K562 (cell line): ENCODE data around the gene ACADM. TPM values are rescaled to one million over a fixed set of nuclear protein-coding genes. Genes with fewer than 3 reads are reported as not detected.
A peak's percentile ranks its signal among the peaks of the same experiment; 100 is the strongest.

ENCODE experiments used
- ATAC-seq: fragments of 200-7000 bp; cut with Tn5 transposase; 3 replicates; pipeline ENCODE4 v1.9.1; 2020; ENCODE audit warnings: moderate library complexity
- BruUV-seq: library from RNA; stranded (reverse); fragments of 400-500 nt; replicated peaks from 2 replicates; lab custom pipeline; 2021; lab: Mats Ljungman, UMichigan
- CTCF ChIA-PET: fragments of 300-600 bp; formaldehyde crosslinking; extraction: SDS; loops from one replicate; lab custom pipeline; 2021; ENCODE audit warnings: low intra/inter-chr PET ratio; lab: Yijun Ruan, JAX
- POLR2A ChIA-PET: fragments of 300-600, 350-650 bp; sonication (Branson Sonifier 250); formaldehyde crosslinking; extraction: SDS; loops from one replicate; lab custom pipeline; 2021; ENCODE audit warnings: antibody characterized with exemption, inconsistent platforms; lab: Yijun Ruan, JAX
- DNase-seq, 4 experiments: peaks; one replicate each; pipeline versions ENCODE4 v3.0.0 to v3.0.0-alpha.2; 2011 to 2018; ENCODE audit warnings: low spot score in 3 of 4, mixed read lengths in 3 of 4; ENCODE audit errors: extremely low read depth in 1 of 4
- FAIRE-seq: peaks from 2 replicates; lab custom pipeline; 2011; peaks lifted over from hg19 to GRCh38; lab: Jason Lieb, UNC
- H2AFZ ChIP-seq: 2 replicates; pipeline ENCODE4 v1.6.0; 2011; ENCODE audit warnings: low read depth, low read length, control low read depth, inconsistent platforms
- H3K27ac ChIP-seq: fragments of 200-600 bp; 3 replicates; pipeline ENCODE4 v1.8.0; 2011; ENCODE audit warnings: low read depth, mild to moderate bottlenecking, control low read depth, inconsistent platforms, low read length, moderate library complexity, mixed read lengths; ENCODE audit errors: extremely low read depth
- H3K27me3 ChIP-seq, 2 experiments: fragments of 300-600 bp in 1 of 2; 2 replicates in 1 of 2; 3 replicates in 1 of 2; pipeline versions ENCODE4 v1.6.0 to v1.8.0; 2011; ENCODE audit warnings: inconsistent platforms in 2 of 2, low read length in 2 of 2, mild to moderate bottlenecking in 1 of 2, mixed read lengths in 1 of 2, moderate library complexity in 1 of 2; ENCODE audit not compliant: control insufficient read depth in 2 of 2, insufficient read depth in 2 of 2
- H3K36me3 ChIP-seq: fragments of 300-600 bp; 3 replicates; pipeline ENCODE4 v1.8.0; 2011; ENCODE audit warnings: mild to moderate bottlenecking, low read length, inconsistent platforms; ENCODE audit not compliant: control insufficient read depth, insufficient read depth
- H3K4me1 ChIP-seq, 2 experiments: fragments of 200-600 bp in 1 of 2; replicated peaks in 1 of 2; 2 replicates in 1 of 2; 3 replicates in 1 of 2; pipeline versions ENCODE4 v1.5.1 to v1.8.0; 2011; ENCODE audit warnings: inconsistent platforms in 2 of 2, low read length in 2 of 2, mild to moderate bottlenecking in 1 of 2, mixed read lengths in 1 of 2, moderate library complexity in 1 of 2; ENCODE audit not compliant: control insufficient read depth in 2 of 2, insufficient read depth in 2 of 2
- H3K4me2 ChIP-seq: 2 replicates; pipeline ENCODE4 v1.6.1; 2011; ENCODE audit warnings: low read length, control low read depth, inconsistent platforms, mixed read lengths; ENCODE audit not compliant: insufficient read depth
- H3K4me3 ChIP-seq: fragments of 200-600 bp; sonication (generic), shearing (Covaris generic); 2 replicates; pipeline ENCODE4 v1.5.1; 2016; ENCODE audit warnings: control low read depth, inconsistent platforms
- H3K79me2 ChIP-seq: fragments of 200-600 bp; 3 replicates; pipeline ENCODE4 v1.8.0; 2011; ENCODE audit warnings: low read length, inconsistent platforms; ENCODE audit not compliant: control insufficient read depth, insufficient read depth
- H3K9ac ChIP-seq, 2 experiments: 2 replicates each; pipeline versions ENCODE4 v1.6.0 to v1.6.1; 2011; ENCODE audit warnings: low read depth in 2 of 2, low read length in 2 of 2, control low read depth in 1 of 2, inconsistent platforms in 1 of 2, mild to moderate bottlenecking in 1 of 2, mixed read lengths in 1 of 2; ENCODE audit not compliant: insufficient read depth in 1 of 2
- H3K9me1 ChIP-seq: one replicate; pipeline ENCODE4 v1.6.0; 2011; ENCODE audit warnings: inconsistent platforms, mild to moderate bottlenecking, low read length, moderate library complexity; ENCODE audit not compliant: control insufficient read depth, insufficient read depth
- H3K9me3 ChIP-seq: replicated peaks from 2 replicates; pipeline ENCODE4 v1.5.1; 2011; ENCODE audit warnings: low read depth, low read length, inconsistent platforms; ENCODE audit not compliant: control insufficient read depth, insufficient read depth
- H4K20me1 ChIP-seq: replicated peaks from 2 replicates; pipeline ENCODE4 v1.6.1; 2011; ENCODE audit warnings: low read length, inconsistent platforms, mixed read lengths; ENCODE audit not compliant: control insufficient read depth, insufficient read depth
- DPF2 ChIP-seq: fragments of 450-650 bp; IDR thresholded peaks from 2 replicates; pipeline ENCODE4 v1.6.1; 2016
- HCFC1 ChIP-seq: IDR thresholded peaks from 2 replicates; pipeline ENCODE4 v1.6.1; 2012; ENCODE audit warnings: low read depth, low read length, improper control_type of control experiment
- HINFP ChIP-seq: fragments of 450-650 bp; conservative IDR thresholded peaks from 2 replicates; pipeline ENCODE4 v1.6.1; 2016; ENCODE audit warnings: missing genetic modification characterization, low read depth, mild to moderate bottlenecking, control low read depth, missing compliant biosample characterization
- NR2C1 ChIP-seq, 2 experiments: fragments of 450-650 bp; IDR thresholded peaks; 2 replicates each; pipeline ENCODE4 v1.6.1; 2017; ENCODE audit warnings: mild to moderate bottlenecking in 2 of 2, antibody characterized with exemption in 1 of 2, inconsistent platforms in 1 of 2, missing compliant biosample characterization in 1 of 2, missing genetic modification characterization in 1 of 2
- PHF8 ChIP-seq: fragments of 200-600 bp; sonication (generic); IDR thresholded peaks from 2 replicates; pipeline ENCODE4 v1.6.1; 2012; ENCODE audit warnings: mixed run types, mild to moderate bottlenecking, inconsistent platforms, low read length, moderate library complexity, borderline replicate concordance
- POLR2AphosphoS2 ChIP-seq: IDR thresholded peaks from 2 replicates; pipeline ENCODE4 v1.6.1; 2012; ENCODE audit warnings: low read length, improper control_type of control experiment
- TBP ChIP-seq: optimal IDR thresholded peaks from 2 replicates; pipeline ENCODE3; 2011; ENCODE audit warnings: low read depth, low read length, improper control_type of control experiment
- ZNF24 ChIP-seq: fragments of 450-650 bp; IDR thresholded peaks from 2 replicates; pipeline ENCODE4 v1.6.1; 2016
- ZNF830 ChIP-seq: fragments of 250-450 bp; sonication (Bioruptor Pico); IDR thresholded peaks from 2 replicates; pipeline ENCODE4 v1.5.0; 2021; ENCODE audit warnings: mild to moderate bottlenecking
- ZSCAN29 ChIP-seq: fragments of 450-650 bp; IDR thresholded peaks from 2 replicates; pipeline ENCODE4 v1.6.1; 2017
- WGBS: fragments of 100-300 bp; shearing (Covaris generic); methylation state at CpG from one replicate; pipeline ENCODE4 v1.1.6; 2016; ENCODE audit warnings: low coverage, mixed read lengths; ENCODE audit not compliant: insufficient coverage; ENCODE audit errors: missing lambda C conversion rate; 5-methylcytosine and 5-hydroxymethylcytosine counted together
- in situ Hi-C: fragments of 300-500 bp; cut with MboI; formaldehyde crosslinking; loops from 4 replicates; pipeline ENCODE4 v1.15.0; 2018; ENCODE audit warnings: inconsistent platforms, mixed read lengths
- intact Hi-C: fragments of 100-400 bp; cut with micrococcal nuclease; formaldehyde crosslinking; loops from 2 replicates; pipeline ENCODE4 v1.14.2; 2022
- polyA plus RNA-seq, 8 experiments: library from polyadenylated mRNA; depleted of rRNA in 4 of 8; stranded (reverse) in 5 of 8; unstranded in 3 of 8; fragments of >200 nt; fragmentation: Nextera tagmentation in 2 of 8; fragmentation: Illumina TruSeq in 1 of 8; extraction: Ambion mirVana in 2 of 8; extraction: Trizol in 1 of 8; gene quantifications; 2 replicates each; pipeline versions ENCODE4 v1.2.1 to v1.2.3, GENCODE V29; 2011 to 2014; ENCODE audit warnings: inconsistent platforms in 1 of 8, missing spikeins in 1 of 8
- total RNA-seq, 7 experiments: library from RNA; depleted of rRNA in 6 of 7; stranded (reverse); fragments of >200 nt in 6 of 7; fragmentation: Illumina TruSeq in 2 of 7; extraction: Trizol in 2 of 7; gene quantifications; 2 replicates each; pipeline versions ENCODE4 v1.2.1 to v1.2.3, GENCODE V29; 2011 to 2021; ENCODE audit warnings: low replicate concordance in 1 of 7
- TF ChIP-seq, protein P1 (sequence below), 2 experiments: fragments of 200-800 bp in 1 of 2; sonication (Bioruptor generic) in 1 of 2; sonication (generic) in 1 of 2; formaldehyde crosslinking in 1 of 2; IDR thresholded peaks in 1 of 2; conservative IDR thresholded peaks in 1 of 2; 2 replicates each; pipeline versions ENCODE4 v1.5.0 to v1.6.1; 2016 to 2020; ENCODE audit warnings: missing compliant biosample characterization in 1 of 2, missing genetic modification characterization in 1 of 2, missing genetic modification reagents in 1 of 2
- TF ChIP-seq, protein P2 (sequence below): fragments of 450-650 bp; IDR thresholded peaks from 2 replicates; pipeline ENCODE4 v1.7.1; 2018; ENCODE audit warnings: mild to moderate bottlenecking, low read depth; ENCODE audit not compliant: partially characterized antibody
- TF ChIP-seq, protein P3 (sequence below): sonication (generic); formaldehyde crosslinking; IDR thresholded peaks from 2 replicates; pipeline ENCODE4 v1.8.1; 2022; ENCODE audit warnings: missing genetic modification reagents

Gene ACADM
- total and polyA plus RNA-seq, 9 of the 15 experiments (the other 6 are each of a cell fraction or from before 2014, with no cell fraction given): 82.5 to 156 (median 123) TPM

DNA sequence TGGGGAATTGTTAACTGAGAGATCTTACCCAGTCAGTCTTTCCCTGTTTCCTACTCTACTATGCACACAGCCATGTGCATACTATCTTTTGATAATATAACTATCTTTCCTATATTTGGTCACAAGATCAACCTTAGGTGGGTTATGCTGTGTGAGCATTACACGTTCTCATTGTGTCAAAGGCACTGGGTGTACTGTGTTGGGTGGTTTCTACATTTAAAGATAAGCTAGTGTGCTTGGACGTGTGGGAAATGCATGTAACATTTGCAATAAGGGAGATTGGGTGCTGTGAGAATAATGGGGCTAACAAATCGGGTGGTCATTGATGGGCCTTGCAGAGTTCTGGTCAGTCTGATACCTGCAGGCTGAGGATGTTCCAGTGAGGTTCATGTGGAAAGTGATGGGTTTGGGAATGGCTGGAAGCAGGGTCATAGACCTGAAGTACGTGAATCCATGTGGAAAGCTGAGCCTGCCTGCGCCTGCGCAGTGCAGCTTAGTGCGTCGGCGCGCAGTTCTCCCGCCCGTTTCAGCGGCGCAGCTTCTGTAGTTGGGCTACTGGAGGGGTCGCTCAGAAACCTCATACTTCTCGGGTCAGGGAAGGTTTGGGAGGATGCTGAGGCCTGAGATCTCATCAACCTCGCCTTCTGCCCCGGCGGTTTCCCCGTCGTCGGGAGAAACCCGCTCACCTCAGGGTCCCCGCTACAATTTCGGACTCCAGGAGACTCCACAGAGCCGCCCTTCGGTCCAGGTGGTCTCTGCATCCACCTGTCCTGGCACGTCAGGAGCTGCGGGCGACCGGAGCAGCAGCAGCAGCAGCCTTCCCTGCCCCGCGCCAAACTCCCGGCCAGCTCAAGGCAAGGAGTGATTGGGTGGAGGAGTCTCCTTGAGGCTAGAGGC lies 72.1 kb downstream of the ACADM start, which contains the start of gene MSH4:
TSS of gene MSH4 (plus strand) at position 507 of the 897 bp plus-strand sequence. CDS start at position 611, 104 bp downstream.
- H4K20me1 ChIP-seq: peaks cover 28% of the 10 kb centered on the region
- H3K4me3 ChIP-seq: peak within 1 kb of the TSS; percentile 9; the same call in 1 of the 2 replicates
- H3K9me1 ChIP-seq: no peaks in the 10 kb centered on the region
- ChIA-PET CTCF (no interaction called here), POLR2A (interaction anchor here (0.6 to 3.9 kb wide), 9 partner anchors 8 to 722 kb away, joined by 3 to 32 read pairs (median 5); partner anchors contain the start of gene RABGGTB)
- DNase-seq (peak; percentile 30 to 82 (median 38)), ATAC-seq (peak; percentile 75), FAIRE-seq (peak; percentile 63)
- 3% methylated on average over 31 of the region's 34 CpGs for WGBS
- H3K9me3 ChIP-seq: no peaks in the 10 kb centered on the region
- H2AFZ ChIP-seq: no peak within 1 kb of the TSS
- peaks cover 29% of the 10 kb centered on the region for H3K79me2 ChIP-seq
- BruUV-seq: TSS peak; percentile 0
- peak within 1 kb of the TSS; percentile 74 for H3K4me2 ChIP-seq
- H3K27me3 ChIP-seq: no peaks in the 10 kb centered on the region
- H3K9ac ChIP-seq: peak within 1 kb of the TSS; percentile 12 to 90; a peak in 3 of 4 replicates
- 0 out of 3 replicates have a peak within 1 kb of the TSS, but pooled peaks have one; percentile 10 for H3K27ac ChIP-seq
- in situ Hi-C loops: no loop called here
- peaks cover 48% of the 10 kb centered on the region for H3K36me3 ChIP-seq
- intact Hi-C loops: no loop called here
- peaks cover 11% of the 10 kb centered on the region in 2 experiments; a peak in 4 of 5 replicates for H3K4me1 ChIP-seq
- TF ChIP-seq POLR2AphosphoS2 (peak; percentile 96), ZSCAN29 (no peak), HINFP (tag) (no peak), ZNF24 (no peak), NR2C1 (IDR thresholded peaks at IDR 0.05) (no peak), NR2C1 (tag; IDR thresholded peaks at IDR 0.05) (no peak), PHF8 (no peak; the same call in 1 of the 2 replicates), TBP (no peak), ZNF830 (peak; percentile 91), DPF2 (no peak), HCFC1 (no peak)
- TF ChIP-seq, protein P1, sequence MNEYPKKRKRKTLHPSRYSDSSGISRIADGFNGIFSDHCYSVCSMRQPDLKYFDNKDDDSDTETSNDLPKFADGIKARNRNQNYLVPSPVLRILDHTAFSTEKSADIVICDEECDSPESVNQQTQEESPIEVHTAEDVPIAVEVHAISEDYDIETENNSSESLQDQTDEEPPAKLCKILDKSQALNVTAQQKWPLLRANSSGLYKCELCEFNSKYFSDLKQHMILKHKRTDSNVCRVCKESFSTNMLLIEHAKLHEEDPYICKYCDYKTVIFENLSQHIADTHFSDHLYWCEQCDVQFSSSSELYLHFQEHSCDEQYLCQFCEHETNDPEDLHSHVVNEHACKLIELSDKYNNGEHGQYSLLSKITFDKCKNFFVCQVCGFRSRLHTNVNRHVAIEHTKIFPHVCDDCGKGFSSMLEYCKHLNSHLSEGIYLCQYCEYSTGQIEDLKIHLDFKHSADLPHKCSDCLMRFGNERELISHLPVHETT (CRISPR knock-in tag; conservative IDR thresholded peaks at IDR 0.05 in 1 of 2, IDR thresholded peaks at IDR 0.05 in 1 of 2): no peak; a peak in 1 of 4 replicates
- TF ChIP-seq, protein P2, sequence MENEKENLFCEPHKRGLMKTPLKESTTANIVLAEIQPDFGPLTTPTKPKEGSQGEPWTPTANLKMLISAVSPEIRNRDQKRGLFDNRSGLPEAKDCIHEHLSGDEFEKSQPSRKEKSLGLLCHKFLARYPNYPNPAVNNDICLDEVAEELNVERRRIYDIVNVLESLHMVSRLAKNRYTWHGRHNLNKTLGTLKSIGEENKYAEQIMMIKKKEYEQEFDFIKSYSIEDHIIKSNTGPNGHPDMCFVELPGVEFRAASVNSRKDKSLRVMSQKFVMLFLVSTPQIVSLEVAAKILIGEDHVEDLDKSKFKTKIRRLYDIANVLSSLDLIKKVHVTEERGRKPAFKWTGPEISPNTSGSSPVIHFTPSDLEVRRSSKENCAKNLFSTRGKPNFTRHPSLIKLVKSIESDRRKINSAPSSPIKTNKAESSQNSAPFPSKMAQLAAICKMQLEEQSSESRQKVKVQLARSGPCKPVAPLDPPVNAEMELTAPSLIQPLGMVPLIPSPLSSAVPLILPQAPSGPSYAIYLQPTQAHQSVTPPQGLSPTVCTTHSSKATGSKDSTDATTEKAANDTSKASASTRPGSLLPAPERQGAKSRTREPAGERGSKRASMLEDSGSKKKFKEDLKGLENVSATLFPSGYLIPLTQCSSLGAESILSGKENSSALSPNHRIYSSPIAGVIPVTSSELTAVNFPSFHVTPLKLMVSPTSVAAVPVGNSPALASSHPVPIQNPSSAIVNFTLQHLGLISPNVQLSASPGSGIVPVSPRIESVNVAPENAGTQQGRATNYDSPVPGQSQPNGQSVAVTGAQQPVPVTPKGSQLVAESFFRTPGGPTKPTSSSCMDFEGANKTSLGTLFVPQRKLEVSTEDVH: no peak
- TF ChIP-seq, protein P3, sequence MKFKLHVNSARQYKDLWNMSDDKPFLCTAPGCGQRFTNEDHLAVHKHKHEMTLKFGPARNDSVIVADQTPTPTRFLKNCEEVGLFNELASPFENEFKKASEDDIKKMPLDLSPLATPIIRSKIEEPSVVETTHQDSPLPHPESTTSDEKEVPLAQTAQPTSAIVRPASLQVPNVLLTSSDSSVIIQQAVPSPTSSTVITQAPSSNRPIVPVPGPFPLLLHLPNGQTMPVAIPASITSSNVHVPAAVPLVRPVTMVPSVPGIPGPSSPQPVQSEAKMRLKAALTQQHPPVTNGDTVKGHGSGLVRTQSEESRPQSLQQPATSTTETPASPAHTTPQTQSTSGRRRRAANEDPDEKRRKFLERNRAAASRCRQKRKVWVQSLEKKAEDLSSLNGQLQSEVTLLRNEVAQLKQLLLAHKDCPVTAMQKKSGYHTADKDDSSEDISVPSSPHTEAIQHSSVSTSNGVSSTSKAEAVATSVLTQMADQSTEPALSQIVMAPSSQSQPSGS (CRISPR knock-in tag): no peak
